SK-N-MC (cell line): ENCODE data around the gene P2RY2.

ENCODE experiments used
- DNase-seq: peaks from one replicate; pipeline ENCODE4 v3.0.0-alpha.2; 2011; ENCODE audit warnings: low read depth, low spot score
- H3K27ac ChIP-seq: fragments of 200-600 bp; sonication (generic); 2 replicates; pipeline ENCODE4 v1.5.1; 2016; ENCODE audit warnings: mixed run types
- H3K36me3 ChIP-seq: fragments of 200-600 bp; sonication (generic); 2 replicates; pipeline ENCODE4 v1.6.1; 2017; ENCODE audit warnings: antibody characterized with exemption, low read length, mixed read lengths; ENCODE audit not compliant: insufficient read depth
- H3K4me3 ChIP-seq: fragments of 200-600 bp; sonication (generic); 2 replicates; pipeline ENCODE4 v1.5.1; 2016
- H3K9ac ChIP-seq: fragments of 200-600 bp; sonication (generic); 2 replicates; pipeline ENCODE4 v1.8.0; 2017; ENCODE audit warnings: mixed run types, mixed read lengths; ENCODE audit not compliant: insufficient read length
- H3K9me3 ChIP-seq: fragments of 200-600 bp; sonication (generic); 2 replicates; pipeline ENCODE4 v1.6.1; 2017; ENCODE audit warnings: low read depth, mild to moderate bottlenecking, antibody characterized with exemption, low read length, moderate library complexity, mixed read lengths
- EZH2 ChIP-seq: fragments of 200-600 bp; sonication (generic); IDR thresholded peaks from one replicate; pipeline ENCODE4 v1.6.1; 2017; ENCODE audit warnings: antibody characterized with exemption
- FOXP2 ChIP-seq: optimal IDR thresholded peaks from 2 replicates; pipeline ENCODE3; 2011; ENCODE audit warnings: mild to moderate bottlenecking, moderate library complexity; ENCODE audit not compliant: insufficient read depth; ENCODE audit errors: extremely low read length, control extremely low read depth
- POLR2AphosphoS5 ChIP-seq: IDR thresholded peaks from 2 replicates; pipeline ENCODE4 v1.6.1; 2012; ENCODE audit warnings: mild to moderate bottlenecking, low read depth, low read length, borderline replicate concordance

P2RY2 gene

GRCh38 chr11:73234471-73235181, 16.5 kb downstream of the P2RY2 start:
- H3K9ac ChIP-seq: no peak overlapping the region
- no peak for DNase-seq
- TF ChIP-seq EZH2 (no peak), FOXP2 (no peak), POLR2AphosphoS5 (no peak)
- no peak overlapping the region for H3K4me3 ChIP-seq
- no peaks in the 10 kb centered on the region for H3K36me3 ChIP-seq
- H3K27ac ChIP-seq: no peak overlapping the region
- H3K9me3 ChIP-seq: no peaks in the 10 kb centered on the region

GRCh38 chr11:73235236-73235786, 17.2 kb downstream of the P2RY2 start:
- DNase-seq: no peak
- Histone ChIP-seq H3K36me3 (no peaks in the 10 kb centered on the region), H3K9ac (no peak overlapping the region), H3K4me3 (no peak overlapping the region), H3K27ac (no peak overlapping the region), H3K9me3 (no peaks in the 10 kb centered on the region)
- TF ChIP-seq POLR2AphosphoS5 (no peak), EZH2 (no peak), FOXP2 (no peak)

GRCh38 chr11:73236205-73236765, 18.2 kb downstream of the P2RY2 start:
- Histone ChIP-seq H3K9ac (no peak overlapping the region), H3K9me3 (no peaks in the 10 kb centered on the region), H3K4me3 (no peak overlapping the region), H3K36me3 (no peaks in the 10 kb centered on the region), H3K27ac (no peak overlapping the region)
- TF ChIP-seq EZH2 (no peak), FOXP2 (no peak), POLR2AphosphoS5 (no peak)
- no peak for DNase-seq

DNA sequence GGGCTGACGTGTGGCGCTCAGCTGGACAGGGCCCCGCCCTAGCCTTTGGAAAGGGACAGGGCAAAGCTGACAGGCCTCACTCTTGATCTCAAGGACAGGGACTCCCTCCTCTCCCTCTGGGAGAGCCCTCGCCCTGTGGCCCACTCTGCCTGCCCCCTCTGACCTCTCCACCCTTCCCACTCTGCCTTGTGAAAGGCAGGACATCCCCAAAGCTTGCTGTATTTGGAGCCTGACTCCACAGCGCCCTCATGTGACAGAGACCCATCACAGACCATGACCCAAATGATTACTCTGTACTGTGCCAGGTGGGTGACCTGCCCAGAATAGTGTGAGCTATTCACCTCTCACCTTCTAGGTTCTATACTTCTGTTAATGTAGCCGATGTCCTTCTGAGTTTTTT, 18.8 kb downstream of the P2RY2 start:
- DNase-seq: no peak
- H3K9ac ChIP-seq: no peak overlapping the region
- TF ChIP-seq FOXP2 (no peak), POLR2AphosphoS5 (no peak), EZH2 (no peak)
- no peaks in the 10 kb centered on the region for H3K9me3 ChIP-seq
- no peaks in the 10 kb centered on the region for H3K36me3 ChIP-seq
- H3K4me3 ChIP-seq: no peak overlapping the region
- no peak overlapping the region for H3K27ac ChIP-seq

DNA sequence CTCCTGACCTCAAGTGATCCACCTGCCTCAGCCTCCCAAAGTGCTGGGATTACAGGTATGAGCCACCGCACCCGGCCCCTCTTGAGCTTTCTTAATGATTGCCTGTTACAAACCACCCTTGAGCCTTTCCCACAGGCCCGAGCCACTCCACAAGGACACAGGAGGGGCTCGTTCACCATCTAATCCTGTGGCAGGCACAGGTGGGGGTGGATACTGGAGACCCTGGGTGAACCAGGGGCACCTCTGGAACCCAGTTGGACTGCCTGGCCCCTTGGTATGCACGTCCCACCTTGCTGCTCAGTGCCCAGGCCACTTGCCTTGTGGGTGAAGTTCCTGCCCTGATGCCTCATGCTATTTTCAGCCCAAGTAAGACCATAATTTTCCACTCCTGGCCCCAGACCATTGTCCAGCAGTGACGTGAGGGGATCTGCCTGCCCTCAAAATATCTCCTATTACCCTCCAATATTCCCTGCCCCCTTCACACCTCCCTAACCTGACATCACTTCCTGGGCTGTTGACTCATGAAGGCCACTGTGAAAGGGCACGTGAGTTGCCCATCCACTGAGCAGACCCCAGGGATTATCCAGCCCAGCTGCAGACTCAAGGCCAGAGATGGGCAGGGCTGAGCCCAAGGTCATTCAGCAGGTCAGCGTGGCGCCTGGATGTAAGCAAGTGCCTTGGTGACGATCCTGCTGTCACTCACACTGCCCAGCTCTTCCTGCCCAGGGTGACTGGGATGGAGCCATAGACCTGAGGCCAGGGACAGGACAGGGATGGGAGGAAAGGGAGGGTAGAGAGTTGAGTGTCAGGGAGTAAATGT, 19.6 kb downstream of the P2RY2 start:
- H3K9me3 ChIP-seq: no peaks in the 10 kb centered on the region
- no peaks in the 10 kb centered on the region for H3K36me3 ChIP-seq
- no peak for DNase-seq
- no peak for TF ChIP-seq FOXP2
- TF ChIP-seq EZH2: no peak
- TF ChIP-seq POLR2AphosphoS5: no peak
- H3K4me3 ChIP-seq: no peak overlapping the region
- H3K27ac ChIP-seq: no peak overlapping the region
- H3K9ac ChIP-seq: no peak overlapping the region

DNA sequence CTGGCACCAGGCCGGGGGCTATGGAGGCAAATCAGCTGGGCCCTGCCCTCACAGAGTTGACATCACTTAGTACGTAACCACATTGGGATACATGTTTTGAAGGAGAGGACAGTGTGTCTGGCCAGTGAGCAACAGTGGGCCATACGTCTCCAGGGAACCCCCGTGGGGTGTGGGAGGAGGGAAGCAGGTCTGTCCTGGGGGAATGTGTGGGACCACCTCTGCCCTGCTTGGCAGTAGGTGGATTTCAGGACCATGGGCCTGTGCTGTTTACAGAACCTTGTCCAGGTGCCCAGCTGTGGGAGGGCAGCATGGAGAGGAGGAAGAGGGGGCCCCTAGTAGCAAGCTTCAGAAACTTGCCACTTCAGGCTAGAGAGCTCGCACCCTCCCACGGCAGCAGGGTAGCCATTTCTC, 21.0 kb downstream of the P2RY2 start:
- no peak overlapping the region for H3K4me3 ChIP-seq
- DNase-seq: no peak
- H3K36me3 ChIP-seq: no peaks in the 10 kb centered on the region
- no peaks in the 10 kb centered on the region for H3K9me3 ChIP-seq
- H3K9ac ChIP-seq: no peak overlapping the region
- TF ChIP-seq FOXP2 (no peak), POLR2AphosphoS5 (no peak), EZH2 (no peak)
- H3K27ac ChIP-seq: no peak overlapping the region

GRCh38 chr11:73239571-73240189, 21.6 kb downstream of the P2RY2 start:
- Histone ChIP-seq H3K27ac (no peak overlapping the region), H3K9ac (no peak overlapping the region), H3K9me3 (no peaks in the 10 kb centered on the region), H3K36me3 (no peaks in the 10 kb centered on the region), H3K4me3 (no peak overlapping the region)
- DNase-seq: no peak
- TF ChIP-seq FOXP2 (no peak), EZH2 (no peak), POLR2AphosphoS5 (no peak)
